Left cardiac atrium (tissue), 4 donors: Measurements from ENCODE around the gene SF3B2. TPM values are rescaled to one million over a fixed set of nuclear protein-coding genes. Genes with fewer than 3 reads are reported as not detected.
"Not testable (repeated sequence)": the region's sequence is repeated elsewhere in the genome, so short reads cannot be mapped to it uniquely, and the experiment has no call there.

Experiments
- ATAC-seq, 2 donors: fragments of 200-7000 bp; cut with Tn5 transposase; one replicate each; pipeline ENCODE4 v1.9.1; 2020; ENCODE audit warnings: mild to moderate bottlenecking in 2 of 2, moderate library complexity in 2 of 2
- DNase-seq: peaks from one replicate; pipeline ENCODE4 v3.0.0-alpha.2; 2020
- intact Hi-C, 2 donors: fragments of 100-400 bp; cut with DNase I; formaldehyde crosslinking; loops; one replicate each; pipeline versions ENCODE4 v1.14.1 to v1.15.1; 2022 to 2023
- long read RNA-seq: library from polyadenylated mRNA; unstranded; transcript quantifications from one replicate; pipeline ENCODE4 v2.0.0, GENCODE V29; 2021
- total RNA-seq, 2 donors: library from RNA; stranded (reverse); fragmentation: NEBNext Ultra II Directional; extraction: Animal tissue kit (Norgen Biotek cat#: 25700); gene quantifications; one replicate each; pipeline ENCODE4 v1.2.1, GENCODE V29; 2021
- donor health status: DM: no; HTN: yes; CAD: no.
- donor health status: DM: no; HTN: yes; CAD: no; lungs with severe emphysema.
- donor health status: DM: yes; HTN: yes; CAD: no.
- donor health status: Dilated cardiomyopathy.

The SF3B2 gene
- 100 to 1,000 TPM in 1 of 2 donors, 10 to 100 TPM in 1; 78.7 to 101 TPM for total RNA-seq
- long read RNA-seq, transcript SF3B2-201 (22 exons, 2,903 nt), result major isoform, 67 of 121 reads
- long read RNA-seq, partial matches to known transcripts, result 29 of 121 reads
- long read RNA-seq, other reads (novel, unspliced or antisense), result 24 of 121 reads

- ATAC-seq (peak; percentile 96 to 98), DNase-seq (peak; percentile 99)
- intact Hi-C loops, result no loop called here
Observed at GRCh38 chr11:66051766-66052663, at the start of gene SF3B2. Gene SF3B2 (plus strand): TSS chr11:66052364. CDS start chr11:66052385, 21 bp downstream.

- ATAC-seq (peak; percentile 87 to 90), DNase-seq (peak; percentile 67)
- intact Hi-C loops, result no loop called here
Observed at GRCh38 chr11:66002648-66003225, 49.4 kb upstream of the SF3B2 start.

GRCh38 chr11:66003291-66003690 lies 48.9 kb upstream of the SF3B2 start:
- no peak for ATAC-seq

GRCh38 chr11:66004186-66004585 lies 48.0 kb upstream of the SF3B2 start:
- ATAC-seq (no peak), DNase-seq (no peak)
- intact Hi-C loops, result no loop called here

More at GRCh38 chr11:66003291-66003690, 48.9 kb upstream of the SF3B2 start:
- intact Hi-C loops, result no loop called here
- DNase-seq, result no peak

GRCh38 chr11:66006134-66006890 lies 45.9 kb upstream of the SF3B2 start:
- intact Hi-C loops, result no loop called here
- ATAC-seq (no peak), DNase-seq (peak; percentile 2)

GRCh38 chr11:66006891-66007176 lies 45.3 kb upstream of the SF3B2 start:
- intact Hi-C loops, result no loop called here
- DNase-seq, result no peak
- ATAC-seq, result no peak

GRCh38 chr11:66007201-66007634 lies 44.9 kb upstream of the SF3B2 start:
- no peak for DNase-seq
- ATAC-seq, result peak in 1 of 2 donors; percentile 33
- intact Hi-C loops, result no loop called here

- no peak for DNase-seq
- intact Hi-C loops, result no loop called here
- ATAC-seq, result no peak
Observed at GRCh38 chr11:66008095-66008467, 44.1 kb upstream of the SF3B2 start.

- ATAC-seq, result no peak
- DNase-seq, result no peak
- intact Hi-C loops, result no loop called here
Observed at GRCh38 chr11:66008468-66009101, 43.6 kb upstream of the SF3B2 start.

GRCh38 chr11:66010036-66010435 lies 42.1 kb upstream of the SF3B2 start:
- intact Hi-C loops, DNase-seq, ATAC-seq: not testable (repeated sequence)

GRCh38 chr11:66011239-66011784 lies 40.9 kb upstream of the SF3B2 start:
- DNase-seq (no peak), ATAC-seq (peak in 1 of 2 donors; percentile 34)
- intact Hi-C loops, result no loop called here

- DNase-seq, result no peak
- intact Hi-C loops, result no loop called here
- ATAC-seq, result no peak
Observed at GRCh38 chr11:66011785-66012303, 40.3 kb upstream of the SF3B2 start, which contains the start of gene CST6. Gene CST6 (plus strand): TSS chr11:66012008. CDS start chr11:66012045, 37 bp downstream.

- no peak for ATAC-seq
- intact Hi-C loops, result no loop called here
- DNase-seq, result no peak
Observed at GRCh38 chr11:66012371-66012945, 39.7 kb upstream of the SF3B2 start.

GRCh38 chr11:66012946-66013761 lies 39.0 kb upstream of the SF3B2 start:
- DNase-seq (no peak), ATAC-seq (no peak)
- intact Hi-C loops, result no loop called here

GRCh38 chr11:66013762-66014100 lies 38.4 kb upstream of the SF3B2 start:
- intact Hi-C loops, result no loop called here
- DNase-seq, result no peak
- ATAC-seq, result no peak

GRCh38 chr11:66014804-66015453 lies 37.2 kb upstream of the SF3B2 start:
- DNase-seq (no peak), ATAC-seq (peak in 1 of 2 donors; percentile 16)
- intact Hi-C loops, result no loop called here

GRCh38 chr11:66015454-66015881 lies 36.7 kb upstream of the SF3B2 start:
- peak; percentile 39 for DNase-seq
- intact Hi-C loops, result no loop called here
- ATAC-seq, result peak; percentile 75 to 87
